Measurements from ENCODE around the gene TJP3. TPM values are rescaled to one million over a fixed set of nuclear protein-coding genes. Genes with fewer than 3 reads are reported as not detected.

TJP3 gene
- total RNA-seq, 4 donors from 2014 or later, result 0.06 to 4.2 (median 0.17) TPM; not detected in 1

DNA sequence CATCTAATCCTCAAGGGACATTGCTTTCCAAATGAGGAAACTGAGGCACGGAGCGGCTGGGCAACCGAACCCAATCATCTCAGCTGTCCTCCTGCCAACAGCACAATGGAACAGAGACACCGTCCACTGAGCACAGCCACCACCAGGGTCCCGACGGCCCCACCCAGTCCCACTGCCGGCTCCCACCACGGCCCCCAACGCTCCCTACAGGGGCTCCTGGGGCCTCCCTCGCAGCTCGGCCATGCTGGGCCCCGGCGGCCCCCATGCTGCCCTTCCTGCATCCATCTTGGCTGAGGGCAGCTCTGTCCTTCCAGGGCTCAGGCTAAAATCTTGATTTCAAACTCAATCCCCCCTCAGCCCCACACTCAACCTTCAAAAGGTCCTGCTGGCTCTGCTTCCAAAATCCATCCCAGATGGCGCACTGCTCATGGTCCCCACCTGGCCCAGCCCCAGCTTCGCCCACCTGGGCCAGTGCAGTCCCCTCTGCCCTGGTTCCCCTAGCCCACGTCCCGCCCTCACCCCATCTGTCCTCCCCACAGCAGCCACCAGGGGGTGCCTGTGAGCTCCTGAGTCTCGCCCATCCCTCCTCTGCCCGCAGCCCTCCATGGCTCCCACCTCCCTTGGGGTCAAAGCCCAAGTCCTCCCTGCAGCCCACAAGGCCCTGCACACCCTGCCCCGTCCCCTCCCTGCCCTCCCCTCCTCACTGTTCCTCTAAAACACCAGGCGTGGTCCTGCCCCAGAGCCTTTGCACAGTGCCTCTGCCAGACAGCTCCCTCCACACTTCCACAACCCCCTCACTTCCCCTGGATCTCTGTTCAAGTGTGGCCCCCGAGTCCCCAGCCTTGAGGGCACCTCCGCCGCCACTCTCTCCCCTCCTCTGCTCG, 15.8 kb upstream of the TJP3 start:
- peaks cover 0 to 15% (median 12%) of the 10 kb centered on the region in 4 donors for H3K36me3 ChIP-seq
- intact Hi-C loops (cut with DNase I), result no loop called here
- peak overlapping the region in 2 of 4 donors; percentile 0 to 20 for H3K4me3 ChIP-seq
- peak overlapping the region; percentile 93 to 99 (median 96) for H3K27ac ChIP-seq (replicated peaks in 1 of 4)
- peaks cover 21 to 87% (median 75%) of the 10 kb centered on the region in 4 donors for H3K4me1 ChIP-seq
- no peak for TF ChIP-seq POLR2A (IDR thresholded peaks at IDR 0.05; ENCODE audit: low read depth)
- TF ChIP-seq, protein P1, sequence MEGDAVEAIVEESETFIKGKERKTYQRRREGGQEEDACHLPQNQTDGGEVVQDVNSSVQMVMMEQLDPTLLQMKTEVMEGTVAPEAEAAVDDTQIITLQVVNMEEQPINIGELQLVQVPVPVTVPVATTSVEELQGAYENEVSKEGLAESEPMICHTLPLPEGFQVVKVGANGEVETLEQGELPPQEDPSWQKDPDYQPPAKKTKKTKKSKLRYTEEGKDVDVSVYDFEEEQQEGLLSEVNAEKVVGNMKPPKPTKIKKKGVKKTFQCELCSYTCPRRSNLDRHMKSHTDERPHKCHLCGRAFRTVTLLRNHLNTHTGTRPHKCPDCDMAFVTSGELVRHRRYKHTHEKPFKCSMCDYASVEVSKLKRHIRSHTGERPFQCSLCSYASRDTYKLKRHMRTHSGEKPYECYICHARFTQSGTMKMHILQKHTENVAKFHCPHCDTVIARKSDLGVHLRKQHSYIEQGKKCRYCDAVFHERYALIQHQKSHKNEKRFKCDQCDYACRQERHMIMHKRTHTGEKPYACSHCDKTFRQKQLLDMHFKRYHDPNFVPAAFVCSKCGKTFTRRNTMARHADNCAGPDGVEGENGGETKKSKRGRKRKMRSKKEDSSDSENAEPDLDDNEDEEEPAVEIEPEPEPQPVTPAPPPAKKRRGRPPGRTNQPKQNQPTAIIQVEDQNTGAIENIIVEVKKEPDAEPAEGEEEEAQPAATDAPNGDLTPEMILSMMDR (IDR thresholded peaks at IDR 0.05), result peak; percentile 55 to 70 (median 69)
- no peak for DNase-seq (ENCODE audit: extremely low spot score)
- H3K9me3 ChIP-seq, result no peaks in the 10 kb centered on the region
- WGBS, result 81% methylated on average over 21 of the region's 25 CpGs
- no peaks in the 10 kb centered on the region for H3K27me3 ChIP-seq

DNA sequence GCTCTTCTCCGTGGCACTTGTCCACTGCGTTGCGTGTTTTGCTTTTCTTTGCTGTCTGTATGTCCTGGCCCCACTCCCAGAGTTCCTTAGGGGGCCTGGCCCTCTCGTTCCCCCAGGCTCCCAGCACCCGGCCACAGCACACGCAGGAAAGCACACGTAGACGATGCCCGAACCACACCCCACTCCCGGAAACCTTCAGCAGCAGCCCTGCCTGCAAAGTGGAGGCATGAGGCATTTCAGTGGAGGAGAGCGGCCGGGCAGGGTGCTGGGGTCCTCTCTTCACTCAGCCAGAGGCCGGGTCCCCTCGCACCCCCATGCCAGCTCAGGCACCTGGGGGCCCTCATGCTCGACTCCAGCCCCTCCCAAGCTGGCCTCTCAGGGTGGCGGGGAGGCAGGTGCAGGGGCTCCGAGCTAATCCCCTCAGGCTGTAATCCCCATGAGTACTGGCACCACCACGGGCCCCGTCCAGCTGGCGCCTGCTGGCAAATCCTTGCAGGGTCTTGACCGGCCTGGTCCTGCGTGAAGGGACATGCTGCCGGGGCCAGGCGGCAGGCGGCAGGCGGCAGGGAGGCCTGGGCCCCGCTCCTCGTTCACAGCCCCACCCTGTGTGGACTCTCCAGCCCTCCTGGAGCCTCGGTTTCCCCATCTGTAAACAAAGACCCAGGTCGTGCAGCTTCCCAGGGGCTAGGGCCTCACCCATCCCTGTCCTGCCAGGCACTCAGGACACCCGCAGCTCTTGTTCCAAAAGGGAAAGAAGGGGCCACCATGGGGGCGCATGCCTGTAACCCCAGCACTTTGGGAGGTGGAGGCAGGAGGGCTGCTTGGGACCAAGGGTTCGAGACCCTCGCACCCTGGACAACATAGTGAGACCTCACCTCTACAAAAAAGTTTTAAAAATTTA, 14.9 kb upstream of the TJP3 start:
- no peaks in the 10 kb centered on the region for H3K9me3 ChIP-seq
- no peak for DNase-seq (ENCODE audit: extremely low spot score)
- peak overlapping the region; percentile 0 to 20 (median 16) for H3K4me3 ChIP-seq
- H3K27ac ChIP-seq (replicated peaks in 1 of 4), result peak overlapping the region; percentile 93 to 99 (median 96)
- TF ChIP-seq, protein P1 (IDR thresholded peaks at IDR 0.05), result no peak
- peak; percentile 33 to 46 for TF ChIP-seq POLR2AphosphoS5 (IDR thresholded peaks at IDR 0.05)
- no peaks in the 10 kb centered on the region for H3K27me3 ChIP-seq
- peaks cover 0 to 15% (median 12%) of the 10 kb centered on the region in 4 donors for H3K36me3 ChIP-seq
- 60% methylated on average over 23 of the region's 34 CpGs for WGBS
- intact Hi-C loops (cut with DNase I), result no loop called here
- peaks cover 19 to 87% (median 75%) of the 10 kb centered on the region in 4 donors for H3K4me1 ChIP-seq

DNA sequence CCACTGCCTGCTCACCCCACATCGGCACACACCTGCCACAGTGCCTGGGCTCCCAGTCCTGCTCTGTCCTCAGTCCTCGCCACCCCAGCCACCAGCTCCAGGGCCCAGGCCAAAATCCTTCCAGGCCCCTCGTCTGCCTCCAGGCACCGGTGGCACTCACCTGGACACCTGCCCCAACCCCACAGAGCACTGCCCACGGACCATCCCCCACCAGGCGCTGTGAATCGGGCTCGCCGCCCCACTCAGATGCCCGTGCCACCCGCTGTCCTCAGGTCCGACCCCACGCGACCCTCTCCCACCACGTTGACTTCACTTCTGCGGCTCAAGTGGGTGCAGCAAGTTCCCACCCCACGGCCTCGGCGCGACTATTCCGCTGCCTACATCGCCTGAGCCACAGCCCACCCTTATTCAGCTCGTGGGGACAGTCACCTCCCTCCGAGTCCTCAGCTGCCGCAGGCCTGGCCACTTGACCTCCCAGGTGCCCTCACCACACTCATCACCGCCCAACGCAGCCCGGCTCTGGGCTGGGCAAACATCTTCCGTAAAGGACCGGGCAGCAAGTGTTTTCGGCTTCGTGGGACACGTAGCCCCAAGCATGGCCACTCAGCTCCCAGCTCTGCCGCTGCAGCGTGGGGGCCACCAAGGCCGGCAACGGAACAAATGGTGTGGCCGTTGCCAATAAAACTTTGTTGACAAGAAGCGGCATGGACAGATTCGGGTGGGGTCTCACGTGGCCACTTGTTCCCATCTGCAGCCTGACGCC, 13.6 kb upstream of the TJP3 start:
- Histone ChIP-seq H3K36me3 (peaks cover 0 to 15% (median 12%) of the 10 kb centered on the region in 4 donors), H3K27ac (replicated peaks in 1 of 4) (peak overlapping the region; percentile 93 to 99 (median 96)), H3K9me3 (no peaks in the 10 kb centered on the region), H3K4me1 (peaks cover 26 to 87% (median 73%) of the 10 kb centered on the region in 4 donors), H3K4me3 (no peak overlapping the region), H3K27me3 (no peaks in the 10 kb centered on the region)
- DNase-seq (ENCODE audit: extremely low spot score), result no peak
- intact Hi-C loops (cut with DNase I), result no loop called here
- TF ChIP-seq EP300 (IDR thresholded peaks at IDR 0.05) (no peak), POLR2A (IDR thresholded peaks at IDR 0.05; ENCODE audit: low read depth) (no peak), POLR2AphosphoS5 (IDR thresholded peaks at IDR 0.05) (no peak)
- TF ChIP-seq, protein P1 (IDR thresholded peaks at IDR 0.05), result no peak
- WGBS, result 85% methylated on average over 32 of the region's 42 CpGs

DNA sequence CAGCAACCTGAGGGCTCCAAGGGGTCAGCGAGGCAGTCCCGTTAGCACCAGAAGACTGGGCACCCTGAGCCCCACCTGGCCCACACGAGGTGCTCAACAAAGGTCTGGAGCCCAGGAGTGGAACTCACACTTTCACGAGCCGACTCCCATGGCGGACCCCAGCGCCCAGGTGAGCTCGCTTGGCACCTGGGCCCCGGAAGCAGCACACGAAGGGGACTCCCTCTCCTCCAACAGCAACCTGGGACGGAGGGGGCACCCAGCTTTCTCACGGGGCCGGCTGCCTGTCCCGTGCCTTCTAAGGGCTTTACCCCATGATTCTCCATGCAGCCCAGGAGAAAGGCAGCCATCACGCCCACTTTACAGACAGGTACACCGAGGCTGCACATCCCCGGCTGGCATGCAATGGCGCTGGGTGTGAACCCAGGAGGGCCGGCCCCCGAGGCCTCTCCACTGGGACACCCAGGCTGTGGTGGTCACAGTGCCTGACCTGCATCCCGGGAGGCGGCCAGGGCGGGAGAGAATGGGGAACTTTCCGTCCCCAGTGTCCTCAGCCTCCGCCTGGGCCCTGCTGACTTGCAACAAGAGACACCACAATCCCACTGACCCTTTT, 13.0 kb upstream of the TJP3 start:
- TF ChIP-seq POLR2AphosphoS5 (IDR thresholded peaks at IDR 0.05) (no peak), POLR2A (IDR thresholded peaks at IDR 0.05; ENCODE audit: low read depth) (no peak), EP300 (IDR thresholded peaks at IDR 0.05) (no peak)
- TF ChIP-seq, protein P1 (IDR thresholded peaks at IDR 0.05), result no peak
- no peaks in the 10 kb centered on the region for H3K9me3 ChIP-seq
- no peak for DNase-seq (ENCODE audit: extremely low spot score)
- peaks cover 26 to 81% (median 72%) of the 10 kb centered on the region in 4 donors for H3K4me1 ChIP-seq
- peak overlapping the region; percentile 93 to 99 (median 96) for H3K27ac ChIP-seq (replicated peaks in 1 of 4)
- intact Hi-C loops (cut with DNase I), result no loop called here
- no peaks in the 10 kb centered on the region for H3K27me3 ChIP-seq
- H3K36me3 ChIP-seq, result peaks cover 0 to 15% (median 12%) of the 10 kb centered on the region in 4 donors
- WGBS, result 91% methylated on average over 8 of the region's 25 CpGs
- H3K4me3 ChIP-seq, result no peak overlapping the region

All from esophagus muscularis mucosa (tissue), 4 donors.